HG03469 (cell line): ENCODE results near the gene ZDHHC11B.

Experiments
- ATAC-seq: cut with Tn5 transposase; IDR thresholded peaks from one replicate; pipeline ENCODE4 v1.9.1; 2021; ENCODE audit warnings: mild to moderate bottlenecking, moderate library complexity, moderate number of reproducible peaks; ENCODE audit not compliant: unreplicated experiment

ZDHHC11B gene

GRCh38 chr5:675871-676698, 108.4 kb downstream of the ZDHHC11B start:
- ATAC-seq, result no peak

- ATAC-seq, result no peak
Observed at GRCh38 chr5:675111-675870, 109.2 kb downstream of the ZDHHC11B start.

GRCh38 chr5:674630-675011, 109.9 kb downstream of the ZDHHC11B start:
- ATAC-seq, result no peak

GRCh38 chr5:673831-674629, 110.5 kb downstream of the ZDHHC11B start:
- ATAC-seq, result no peak

- no peak for ATAC-seq
Observed at GRCh38 chr5:673161-673830, 111.2 kb downstream of the ZDHHC11B start.

- no peak for ATAC-seq
Observed at GRCh38 chr5:672329-673160, 112.0 kb downstream of the ZDHHC11B start.

- no peak for ATAC-seq
Observed at GRCh38 chr5:671459-672328, 112.8 kb downstream of the ZDHHC11B start.

GRCh38 chr5:670396-671270, 113.9 kb downstream of the ZDHHC11B start:
- no peak for ATAC-seq

- ATAC-seq, result no peak
Observed at GRCh38 chr5:669842-670395, 114.6 kb downstream of the ZDHHC11B start.

- ATAC-seq, result no peak
Observed at GRCh38 chr5:669111-669841, 115.3 kb downstream of the ZDHHC11B start.

GRCh38 chr5:668283-668995, 116.1 kb downstream of the ZDHHC11B start:
- no peak for ATAC-seq

GRCh38 chr5:666816-667498, 117.6 kb downstream of the ZDHHC11B start:
- no peak for ATAC-seq

GRCh38 chr5:665956-666711, 118.4 kb downstream of the ZDHHC11B start:
- no peak for ATAC-seq

- no peak for ATAC-seq
Observed at GRCh38 chr5:665541-665955, 119.0 kb downstream of the ZDHHC11B start.

GRCh38 chr5:664994-665360, 119.6 kb downstream of the ZDHHC11B start:
- ATAC-seq, result no peak
